Putamen (tissue), 1 donor: ENCODE results near the gene AP1S3.
"Not testable (repeated sequence)": the region's sequence is repeated elsewhere in the genome, so short reads cannot be mapped to it uniquely, and the experiment has no call there.

Experiments
- DNase-seq: peaks from one replicate; pipeline ENCODE4 v3.0.0-alpha.2; 2016; ENCODE audit warnings: low spot score

Gene AP1S3

GRCh38 chr2:223853425-223853837, 16.0 kb upstream of the AP1S3 start:
- DNase-seq: no peak

GRCh38 chr2:223852281-223852795, 15.0 kb upstream of the AP1S3 start:
- DNase-seq: no peak

GRCh38 chr2:223847410-223847809, 10.0 kb upstream of the AP1S3 start:
- no peak for DNase-seq

GRCh38 chr2:223846515-223846914, 9.1 kb upstream of the AP1S3 start:
- DNase-seq: no peak

GRCh38 chr2:223841436-223842190, 4.2 kb upstream of the AP1S3 start:
- no peak for DNase-seq

GRCh38 chr2:223835701-223836532, 1.5 kb downstream of the AP1S3 start:
- no peak for DNase-seq

- no peak for DNase-seq
Observed at GRCh38 chr2:223834431-223834830, 3.0 kb downstream of the AP1S3 start.

GRCh38 chr2:223832241-223832903, 5.0 kb downstream of the AP1S3 start:
- no peak for DNase-seq

GRCh38 chr2:223829128-223829527, 8.3 kb downstream of the AP1S3 start:
- DNase-seq: no peak

GRCh38 chr2:223828314-223828713, 9.1 kb downstream of the AP1S3 start:
- no peak for DNase-seq

GRCh38 chr2:223826995-223827394, 10.4 kb downstream of the AP1S3 start:
- no peak for DNase-seq

GRCh38 chr2:223824301-223824700, 13.1 kb downstream of the AP1S3 start:
- DNase-seq: no peak

- no peak for DNase-seq
Observed at GRCh38 chr2:223822818-223823217, 14.6 kb downstream of the AP1S3 start.

GRCh38 chr2:223820549-223820948, 16.8 kb downstream of the AP1S3 start:
- no peak for DNase-seq

- DNase-seq: no peak
Observed at GRCh38 chr2:223819891-223820290, 17.5 kb downstream of the AP1S3 start.

GRCh38 chr2:223815884-223816570, 21.4 kb downstream of the AP1S3 start:
- no peak for DNase-seq

GRCh38 chr2:223815186-223815883, 22.0 kb downstream of the AP1S3 start:
- no peak for DNase-seq

- DNase-seq: not testable (repeated sequence)
Observed at GRCh38 chr2:223814764-223815163, 22.6 kb downstream of the AP1S3 start.

GRCh38 chr2:223813329-223813728, 24.1 kb downstream of the AP1S3 start:
- no peak for DNase-seq

GRCh38 chr2:223811757-223812156, 25.6 kb downstream of the AP1S3 start:
- no peak for DNase-seq

- DNase-seq: no peak
Observed at GRCh38 chr2:223805008-223805407, 32.4 kb downstream of the AP1S3 start.
